Progenitor cell of endocrine pancreas (in vitro differentiated cells): ENCODE measurements around the gene NDUFC2. TPM values are rescaled to one million over a fixed set of nuclear protein-coding genes. Genes with fewer than 3 reads are reported as not detected.

ENCODE experiments used
- DNase-seq: peaks from one replicate; pipeline ENCODE4 v3.0.0; 2021; ENCODE audit warnings: low spot score; ENCODE audit not compliant: unreplicated experiment
- H3K27ac Mint-ChIP-seq: 2 replicates; pipeline ENCODE4 v1.8.0; 2021; ENCODE audit warnings: mild to moderate bottlenecking, moderate library complexity, mixed read lengths
- H3K27me3 Mint-ChIP-seq: 2 replicates; pipeline ENCODE4 v1.8.0; 2021; ENCODE audit warnings: mixed read lengths
- H3K36me3 Mint-ChIP-seq: 2 replicates; pipeline ENCODE4 v1.8.0; 2022; ENCODE audit warnings: mixed read lengths; ENCODE audit not compliant: insufficient read depth
- H3K4me1 Mint-ChIP-seq: 2 replicates; pipeline ENCODE4 v1.8.0; 2021; ENCODE audit warnings: low read depth, mixed read lengths
- H3K4me3 Mint-ChIP-seq: 2 replicates; pipeline ENCODE4 v1.8.0; 2021; ENCODE audit warnings: low read depth, mild to moderate bottlenecking, moderate library complexity, mixed read lengths
- H3K9me3 Mint-ChIP-seq: 2 replicates; pipeline ENCODE4 v1.8.0; 2021; ENCODE audit warnings: low read depth, mixed read lengths
- CTCF ChIP-seq: fragments of 200-600 bp; sonication (generic); IDR thresholded peaks from one replicate; pipeline ENCODE4 v1.5.0; 2021; ENCODE audit warnings: antibody characterized with exemption, mild to moderate bottlenecking; ENCODE audit not compliant: unreplicated experiment
- total RNA-seq: library from RNA; stranded (reverse); gene quantifications from 2 replicates; pipeline ENCODE4 v1.2.1, GENCODE V29; 2021

NDUFC2 gene
- total RNA-seq, 1 donor from 2014 or later, result 177 TPM

- peaks cover 12% of the 10 kb centered on the region for H3K4me1 Mint-ChIP-seq
- H3K27ac Mint-ChIP-seq, result no peak overlapping the region
- H3K27me3 Mint-ChIP-seq, result peaks cover 4% of the 10 kb centered on the region
- TF ChIP-seq CTCF, result no peak
- H3K4me3 Mint-ChIP-seq, result peak overlapping the region; percentile 27
- H3K9me3 Mint-ChIP-seq, result peaks cover 9% of the 10 kb centered on the region
- peaks cover 7% of the 10 kb centered on the region for H3K36me3 Mint-ChIP-seq
- DNase-seq, result no peak
Observed at GRCh38 chr11:78082146-78082545, 2.5 kb upstream of the NDUFC2 start.

GRCh38 chr11:78081583-78081982 is 1.9 kb upstream of the NDUFC2 start:
- H3K9me3 Mint-ChIP-seq, result peaks cover 4% of the 10 kb centered on the region
- DNase-seq, result no peak
- H3K4me3 Mint-ChIP-seq, result peak overlapping the region; percentile 27
- H3K36me3 Mint-ChIP-seq, result peaks cover 4% of the 10 kb centered on the region
- no peak overlapping the region for H3K27ac Mint-ChIP-seq
- TF ChIP-seq CTCF, result no peak
- peaks cover 4% of the 10 kb centered on the region for H3K27me3 Mint-ChIP-seq
- H3K4me1 Mint-ChIP-seq, result peaks cover 11% of the 10 kb centered on the region

- H3K27ac Mint-ChIP-seq, result peak overlapping the region; percentile 57
- H3K27me3 Mint-ChIP-seq, result peaks cover 4% of the 10 kb centered on the region
- no peak for TF ChIP-seq CTCF
- H3K4me1 Mint-ChIP-seq, result peaks cover 12% of the 10 kb centered on the region
- no peak for DNase-seq
- peak overlapping the region; percentile 44 for H3K4me3 Mint-ChIP-seq
- H3K9me3 Mint-ChIP-seq, result peaks cover 3% of the 10 kb centered on the region
- H3K36me3 Mint-ChIP-seq, result peaks cover 4% of the 10 kb centered on the region
Observed at GRCh38 chr11:78080818-78081495, 1.3 kb upstream of the NDUFC2 start.

GRCh38 chr11:78080084-78080817 is 589 bp upstream of the NDUFC2 start:
- Mint-ChIP-seq H3K27ac (peak overlapping the region; percentile 97), H3K4me1 (peaks cover 14% of the 10 kb centered on the region)

More at GRCh38 chr11:78080084-78080817, 589 bp upstream of the NDUFC2 start:
- Mint-ChIP-seq H3K36me3 (peaks cover 4% of the 10 kb centered on the region), H3K9me3 (peaks cover 3% of the 10 kb centered on the region), H3K27me3 (peaks cover 4% of the 10 kb centered on the region), H3K4me3 (peak overlapping the region; percentile 90)
- TF ChIP-seq CTCF, result no peak
- no peak for DNase-seq
